ENCODE data around the gene PDCD2L.
"Not testable (repeated sequence)": the region's sequence is repeated elsewhere in the genome, so short reads cannot be mapped to it uniquely, and the experiment has no call there.

PDCD2L gene

DNA sequence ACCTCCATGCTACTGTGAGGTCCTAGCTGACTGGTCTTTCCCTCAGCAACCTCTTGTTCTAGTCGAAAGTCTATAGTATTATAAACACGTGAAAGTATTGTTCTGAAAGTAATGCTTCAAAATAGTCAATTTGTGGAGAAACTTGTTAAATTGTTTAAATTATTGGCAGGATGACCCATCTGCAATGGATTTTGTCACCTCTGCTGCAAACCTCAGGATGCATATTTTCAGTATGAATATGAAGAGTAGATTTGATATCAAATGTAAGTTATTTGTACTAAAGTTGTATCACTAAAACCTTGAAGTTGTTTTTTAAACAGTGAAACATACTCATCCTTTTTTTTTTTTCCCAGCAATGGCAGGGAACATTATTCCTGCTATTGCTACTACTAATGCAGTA, 49.9 kb downstream of the PDCD2L start:
- Mint-ChIP-seq H3K4me3 (no peak overlapping the region), H3K27ac (no peak overlapping the region), H3K4me1 (peaks cover 4% of the 10 kb centered on the region), H3K9me3 (no peaks in the 10 kb centered on the region), H3K36me3 (peaks cover 54% of the 10 kb centered on the region), H3K27me3 (no peaks in the 10 kb centered on the region)
- DNase-seq = no peak
- CTCF ChIA-PET = no interaction called here

DNA sequence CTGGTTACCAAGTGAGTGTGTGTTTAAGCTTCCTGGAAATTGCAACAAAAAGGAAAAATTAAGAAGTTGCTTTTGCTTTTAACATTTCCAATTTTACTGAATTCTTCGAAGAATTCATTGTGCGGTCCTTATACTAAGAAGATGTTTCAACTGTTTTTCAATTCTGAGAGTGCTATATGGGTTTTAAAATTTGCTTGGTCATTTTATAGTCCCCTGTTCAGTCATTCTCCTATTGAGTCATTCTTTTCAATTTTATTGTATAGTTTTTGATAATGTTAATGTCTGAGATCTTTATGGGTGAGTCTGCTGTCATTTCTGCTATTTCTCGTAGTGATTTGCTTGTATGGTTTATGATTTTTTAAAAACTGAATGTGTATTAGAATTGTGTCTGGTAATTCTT, 50.5 kb downstream of the PDCD2L start:
- no peaks in the 10 kb centered on the region for H3K27me3 Mint-ChIP-seq
- H3K4me3 Mint-ChIP-seq = no peak overlapping the region
- peaks cover 54% of the 10 kb centered on the region for H3K36me3 Mint-ChIP-seq
- H3K27ac Mint-ChIP-seq = no peak overlapping the region
- H3K9me3 Mint-ChIP-seq = no peaks in the 10 kb centered on the region
- H3K4me1 Mint-ChIP-seq = peaks cover 4% of the 10 kb centered on the region
- no peak for DNase-seq
- CTCF ChIA-PET = no interaction called here

DNA sequence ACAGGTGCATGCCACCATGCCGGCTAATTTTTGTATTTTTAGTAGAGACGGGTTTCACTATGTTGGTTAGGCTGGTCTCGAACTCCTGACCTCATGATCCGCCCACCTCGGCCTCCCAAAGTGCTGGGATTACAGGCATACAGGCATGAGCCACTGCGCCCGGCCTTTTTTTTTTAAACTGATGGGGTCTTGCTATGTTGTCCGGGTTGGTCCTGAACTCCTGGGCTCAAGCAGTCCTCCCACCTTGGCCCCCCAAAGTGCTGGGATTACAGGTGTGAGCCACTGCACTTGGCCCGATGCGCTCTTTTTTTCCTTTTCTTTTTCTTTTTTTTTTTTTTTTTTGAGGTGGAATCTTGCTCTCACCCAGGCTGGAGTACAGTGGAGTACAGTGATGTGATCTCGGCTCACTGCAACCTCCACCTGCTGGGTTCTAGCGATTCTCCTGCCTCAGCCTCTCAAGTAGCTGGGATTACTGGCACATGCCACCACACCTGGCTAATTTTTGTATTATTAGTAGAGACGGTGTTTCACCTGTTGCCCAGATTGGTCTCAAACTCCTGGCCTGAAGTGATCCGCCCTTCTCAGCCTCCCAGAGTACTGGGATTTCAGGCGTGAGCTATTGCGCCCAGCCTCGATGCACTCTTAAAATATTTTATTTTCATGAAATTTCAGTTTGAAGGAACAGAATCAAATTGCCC, 51.7 kb downstream of the PDCD2L start:
- H3K4me3 Mint-ChIP-seq, H3K27me3 Mint-ChIP-seq, DNase-seq, H3K27ac Mint-ChIP-seq, H3K4me1 Mint-ChIP-seq, CTCF ChIA-PET, H3K9me3 Mint-ChIP-seq: not testable (repeated sequence)
- peaks cover 58% of the 10 kb centered on the region for H3K36me3 Mint-ChIP-seq

DNA sequence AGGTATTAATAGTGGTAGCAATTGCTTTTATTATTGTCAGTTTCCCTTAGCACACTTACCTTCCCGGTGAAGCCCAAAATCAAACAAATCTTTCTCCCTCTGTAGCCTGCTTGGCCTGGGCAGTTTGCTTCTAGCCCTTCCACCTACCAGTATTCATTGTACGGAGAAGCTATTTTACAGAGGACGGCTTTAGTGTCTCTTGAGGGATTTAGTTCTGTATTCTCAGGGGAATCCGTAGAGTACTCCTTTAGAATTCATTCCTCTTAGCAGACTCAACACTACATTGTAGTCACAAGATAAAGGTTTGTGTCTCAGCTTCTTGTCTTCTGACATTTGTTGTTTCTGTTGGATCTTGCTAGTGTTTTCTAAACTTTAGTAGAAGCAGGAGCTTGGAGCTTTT, 53.2 kb downstream of the PDCD2L start:
- H3K27me3 Mint-ChIP-seq = no peaks in the 10 kb centered on the region
- no peak for DNase-seq
- no peaks in the 10 kb centered on the region for H3K9me3 Mint-ChIP-seq
- no peak overlapping the region for H3K4me3 Mint-ChIP-seq
- H3K4me1 Mint-ChIP-seq = peaks cover 4% of the 10 kb centered on the region
- peaks cover 69% of the 10 kb centered on the region for H3K36me3 Mint-ChIP-seq
- no peak overlapping the region for H3K27ac Mint-ChIP-seq
- CTCF ChIA-PET = interaction anchor here (0.6 to 1.2 kb wide), 2 partner anchors 14 to 99 kb away, joined by 3 read pairs; no protein-coding TSS in a partner anchor

DNA sequence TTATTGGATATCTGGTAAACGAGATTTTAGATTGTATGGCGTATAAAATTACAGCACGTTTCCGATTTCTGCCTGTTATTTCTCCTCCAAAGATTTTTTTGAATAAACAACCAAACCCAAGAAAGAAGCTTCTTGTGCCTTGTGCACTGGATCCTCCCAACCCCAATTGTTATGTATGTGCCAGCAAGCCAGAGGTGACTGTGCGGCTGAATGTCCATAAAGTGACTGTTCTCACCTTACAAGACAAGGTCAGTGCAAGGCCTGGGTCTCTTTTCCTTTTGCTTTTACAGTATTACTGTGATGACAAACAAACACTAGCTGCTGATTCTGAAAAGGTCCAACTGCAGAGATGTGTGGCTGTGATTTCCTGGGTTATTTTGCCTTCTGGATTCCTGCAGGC, 54.5 kb downstream of the PDCD2L start:
- CTCF ChIA-PET = interaction anchor here (0.6 kb wide), 1 partner anchor 148 kb away, joined by 5 read pairs; no protein-coding TSS in a partner anchor
- H3K4me3 Mint-ChIP-seq = no peak overlapping the region
- peaks cover 71% of the 10 kb centered on the region for H3K36me3 Mint-ChIP-seq
- no peak for DNase-seq
- no peak overlapping the region for H3K27ac Mint-ChIP-seq
- no peaks in the 10 kb centered on the region for H3K9me3 Mint-ChIP-seq
- H3K4me1 Mint-ChIP-seq = peaks cover 4% of the 10 kb centered on the region
- H3K27me3 Mint-ChIP-seq = no peaks in the 10 kb centered on the region

DNA sequence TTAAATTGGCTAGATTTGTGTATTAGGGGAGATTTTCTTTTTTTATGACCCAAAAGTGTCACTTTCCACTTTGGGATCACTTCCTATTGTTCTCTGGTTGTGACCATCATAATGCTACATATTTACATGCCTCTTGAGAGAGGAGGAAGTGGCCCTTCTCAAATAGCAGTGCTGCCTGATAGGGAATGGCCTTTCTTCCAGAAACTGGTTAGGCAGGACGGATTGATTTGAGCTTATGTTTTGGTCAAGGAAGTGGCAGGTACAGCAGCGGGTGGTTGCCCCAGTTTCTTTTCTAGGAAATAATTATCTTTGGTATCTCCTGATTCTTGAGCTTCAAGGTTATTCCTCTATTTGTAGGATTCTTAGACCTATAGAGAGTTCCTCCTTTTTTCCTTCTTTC, 55.4 kb downstream of the PDCD2L start:
- H3K27ac Mint-ChIP-seq = no peak overlapping the region
- H3K4me1 Mint-ChIP-seq = peaks cover 2% of the 10 kb centered on the region
- no peak for DNase-seq
- H3K27me3 Mint-ChIP-seq = no peaks in the 10 kb centered on the region
- no peaks in the 10 kb centered on the region for H3K9me3 Mint-ChIP-seq
- CTCF ChIA-PET = no interaction called here
- H3K4me3 Mint-ChIP-seq = no peak overlapping the region
- H3K36me3 Mint-ChIP-seq = peaks cover 68% of the 10 kb centered on the region

DNA sequence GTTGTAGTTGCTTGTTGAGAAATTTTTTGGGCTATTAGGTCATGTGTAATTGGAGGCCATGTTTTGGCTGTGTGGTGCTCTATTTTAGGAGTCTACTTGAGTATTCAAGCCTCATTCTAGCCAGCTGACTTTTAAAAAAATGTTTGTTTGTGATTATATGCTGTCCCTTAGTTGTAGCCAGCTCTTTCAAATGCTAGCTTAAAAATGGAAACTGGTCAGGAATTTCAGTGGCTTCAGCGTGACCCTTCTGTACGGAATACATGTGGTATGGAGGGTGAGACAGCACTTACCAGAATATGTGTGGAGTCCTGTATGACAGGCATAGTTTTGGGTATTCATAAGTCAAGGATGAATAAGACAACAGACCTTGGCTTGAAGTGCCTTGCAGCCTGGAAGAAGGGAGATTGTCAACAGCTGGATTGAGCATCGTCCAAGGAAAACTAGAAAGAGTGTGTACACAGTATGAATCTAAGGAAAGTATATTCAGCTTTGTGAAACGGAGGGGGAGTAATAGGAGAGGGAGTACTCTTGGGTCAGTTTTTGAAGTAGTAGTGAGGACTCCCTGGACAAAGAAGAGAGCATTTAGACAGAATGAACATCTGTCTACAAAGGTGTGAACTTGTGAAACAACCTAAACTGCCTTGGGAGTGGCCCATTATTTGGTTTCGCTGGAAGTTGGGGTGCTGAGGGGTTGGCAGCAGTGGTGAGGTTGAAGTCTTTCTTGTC, 57.3 kb downstream of the PDCD2L start:
- no peak overlapping the region for H3K4me3 Mint-ChIP-seq
- peaks cover 77% of the 10 kb centered on the region for H3K36me3 Mint-ChIP-seq
- DNase-seq = no peak
- no peaks in the 10 kb centered on the region for H3K27me3 Mint-ChIP-seq
- H3K27ac Mint-ChIP-seq = no peak overlapping the region
- H3K9me3 Mint-ChIP-seq = no peaks in the 10 kb centered on the region
- CTCF ChIA-PET = no interaction called here
- peaks cover 2% of the 10 kb centered on the region for H3K4me1 Mint-ChIP-seq

DNA sequence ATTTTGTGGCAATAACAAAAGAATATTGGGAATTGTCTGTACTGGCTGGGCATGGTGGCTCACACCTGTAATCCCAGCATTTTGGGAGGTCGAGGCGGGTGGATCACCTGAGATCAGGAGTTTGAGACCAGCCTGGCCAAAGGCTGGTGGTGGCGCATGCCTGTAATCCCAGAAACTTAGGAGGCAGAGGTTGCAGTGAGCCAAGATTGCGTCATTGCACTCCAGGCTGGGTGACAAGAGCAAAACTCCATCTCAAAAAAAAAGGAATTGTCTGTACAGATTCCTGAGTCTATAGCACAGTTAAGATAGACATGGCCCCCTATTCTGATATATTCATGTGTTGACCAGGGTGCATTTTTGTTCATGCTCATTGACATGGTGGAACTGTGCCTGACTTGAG, 60.6 kb downstream of the PDCD2L start:
- H3K4me1 Mint-ChIP-seq, CTCF ChIA-PET, H3K4me3 Mint-ChIP-seq, H3K9me3 Mint-ChIP-seq, H3K27ac Mint-ChIP-seq, DNase-seq, H3K27me3 Mint-ChIP-seq: not testable (repeated sequence)
- H3K36me3 Mint-ChIP-seq = peaks cover 74% of the 10 kb centered on the region

DNA sequence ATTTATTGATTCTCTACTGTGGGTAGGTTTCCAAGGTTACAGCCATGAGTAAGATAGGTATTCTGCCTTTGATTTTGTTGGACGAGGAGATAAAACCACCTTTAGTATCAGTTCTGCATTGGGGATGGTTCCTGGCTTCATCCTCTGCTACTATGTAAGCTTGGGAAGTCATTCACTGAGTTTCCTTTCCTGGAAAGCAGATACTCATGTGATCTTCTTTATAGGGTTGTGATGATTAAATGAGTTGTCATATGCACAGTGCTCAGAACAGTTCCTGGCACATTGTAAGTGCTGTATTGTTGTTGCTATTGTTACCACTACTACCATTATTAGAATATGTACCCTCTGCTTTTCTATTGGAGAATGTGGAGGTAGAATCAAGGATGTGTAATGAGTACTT, 64.2 kb downstream of the PDCD2L start:
- no peaks in the 10 kb centered on the region for H3K4me1 Mint-ChIP-seq
- no peaks in the 10 kb centered on the region for H3K9me3 Mint-ChIP-seq
- DNase-seq = no peak
- CTCF ChIA-PET = no interaction called here
- no peaks in the 10 kb centered on the region for H3K27me3 Mint-ChIP-seq
- H3K27ac Mint-ChIP-seq = no peak overlapping the region
- H3K36me3 Mint-ChIP-seq = peaks cover 66% of the 10 kb centered on the region
- H3K4me3 Mint-ChIP-seq = no peak overlapping the region

DNA sequence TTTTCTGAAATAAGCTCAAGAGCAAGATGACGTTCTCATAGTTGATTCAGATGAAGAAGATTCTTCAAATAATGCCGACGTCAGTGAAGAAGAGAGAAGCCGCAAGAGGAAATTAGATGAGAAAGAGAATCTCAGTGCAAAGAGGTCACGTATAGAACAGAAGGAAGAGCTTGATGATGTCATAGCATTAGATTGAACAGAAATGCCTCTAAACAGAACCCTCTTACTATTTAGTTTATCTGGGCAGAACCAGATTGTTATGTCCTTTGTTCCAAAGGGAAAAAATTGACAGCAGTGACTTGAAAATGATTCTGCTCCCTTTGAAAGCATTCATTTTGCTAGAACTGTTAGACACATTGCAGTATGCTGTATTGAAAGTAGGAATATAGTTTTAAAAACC, 64.8 kb downstream of the PDCD2L start:
- H3K4me1 Mint-ChIP-seq, H3K27ac Mint-ChIP-seq, DNase-seq, CTCF ChIA-PET, H3K9me3 Mint-ChIP-seq, H3K27me3 Mint-ChIP-seq, H3K4me3 Mint-ChIP-seq: not testable (repeated sequence)
- H3K36me3 Mint-ChIP-seq = peaks cover 63% of the 10 kb centered on the region

DNA sequence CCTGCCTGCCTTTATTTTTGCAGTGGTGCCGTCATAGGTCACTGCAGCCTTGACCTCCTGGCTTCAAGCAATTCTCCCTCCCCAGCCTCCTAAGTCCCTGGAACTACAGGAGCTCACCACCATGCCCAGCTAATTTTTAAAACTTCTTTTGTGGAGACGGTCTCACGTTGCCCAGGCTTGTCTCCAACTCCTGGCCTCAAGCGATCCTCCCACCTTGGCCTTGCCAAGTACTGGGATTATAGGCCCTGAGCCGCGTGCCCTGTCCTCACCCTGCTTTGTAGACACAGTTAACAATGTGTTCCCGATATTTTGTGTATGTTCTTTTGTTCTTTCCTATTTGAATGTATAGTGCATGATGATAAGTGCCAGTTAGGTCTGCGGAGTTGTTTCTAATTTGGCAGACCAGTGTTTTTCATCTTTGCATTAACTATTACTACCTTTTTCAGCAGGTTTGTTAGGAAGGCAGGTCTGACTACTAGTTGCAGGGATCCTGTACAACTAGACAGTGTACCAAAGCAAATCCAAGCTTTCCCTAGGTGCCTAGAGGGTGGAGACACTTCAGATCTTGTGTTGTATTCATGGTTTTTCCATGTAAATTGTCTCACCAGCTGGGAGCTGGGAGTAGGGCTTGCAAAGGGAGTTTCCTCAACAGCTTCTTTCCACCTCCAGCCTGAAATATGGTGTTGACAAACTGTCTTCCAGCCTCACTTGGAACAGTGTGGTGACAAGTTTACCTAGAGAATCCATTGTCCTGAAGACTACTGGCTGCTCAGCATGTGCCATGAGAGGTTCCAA, 67.9 kb downstream of the PDCD2L start:
- CTCF ChIA-PET = interaction anchor here (1.2 kb wide), 1 partner anchor 15 kb away, joined by 3 read pairs; no protein-coding TSS in a partner anchor
- H3K27ac Mint-ChIP-seq = peak overlapping the region; percentile 67

DNA sequence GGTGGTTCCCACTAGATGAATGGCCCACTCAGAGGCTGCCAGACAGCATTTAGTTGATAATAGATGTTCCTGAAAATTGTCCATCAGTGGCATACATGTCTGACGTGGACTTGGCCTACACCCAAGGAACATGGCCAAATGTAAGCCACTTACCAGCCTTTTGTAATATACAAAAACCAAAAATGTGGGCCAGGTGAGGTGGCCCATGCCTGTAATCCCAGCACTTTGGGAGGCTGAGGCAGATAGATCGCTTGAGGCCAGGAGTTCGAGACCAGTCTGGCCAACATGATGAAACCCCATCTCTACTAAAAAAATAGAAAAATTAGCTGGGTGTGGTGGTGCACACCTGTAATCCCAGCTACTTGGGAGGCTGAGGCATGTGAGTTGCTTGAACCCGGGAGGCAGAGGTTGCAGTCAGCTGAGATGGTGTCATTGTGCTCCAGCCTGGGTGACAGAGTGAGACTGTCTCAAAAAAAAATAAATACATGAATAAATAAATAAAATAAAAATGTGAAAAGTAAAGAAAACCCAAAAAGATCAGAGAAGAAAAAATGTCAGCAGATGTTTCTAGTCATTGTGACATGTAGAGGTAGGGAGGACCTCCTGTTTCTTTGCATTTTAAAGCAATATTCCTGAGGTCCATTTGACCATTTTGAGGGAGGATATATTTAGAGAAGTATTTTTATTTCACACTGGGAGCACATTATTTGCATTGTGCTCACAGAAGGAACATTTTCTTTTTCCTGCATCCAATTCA, 70.2 kb downstream of the PDCD2L start:
- no peak for DNase-seq
- Mint-ChIP-seq H3K36me3 (peaks cover 31% of the 10 kb centered on the region), H3K27me3 (peaks cover 13% of the 10 kb centered on the region), H3K4me3 (no peak overlapping the region), H3K4me1 (no peaks in the 10 kb centered on the region), H3K27ac (no peak overlapping the region), H3K9me3 (no peaks in the 10 kb centered on the region)
- CTCF ChIA-PET = no interaction called here

More for the DNA sequence above, 67.9 kb downstream of the PDCD2L start:
- peaks cover 44% of the 10 kb centered on the region for H3K36me3 Mint-ChIP-seq
- no peaks in the 10 kb centered on the region for H3K27me3 Mint-ChIP-seq
- H3K4me1 Mint-ChIP-seq = no peaks in the 10 kb centered on the region
- no peak for DNase-seq
- no peak overlapping the region for H3K4me3 Mint-ChIP-seq
- H3K9me3 Mint-ChIP-seq = no peaks in the 10 kb centered on the region

DNA sequence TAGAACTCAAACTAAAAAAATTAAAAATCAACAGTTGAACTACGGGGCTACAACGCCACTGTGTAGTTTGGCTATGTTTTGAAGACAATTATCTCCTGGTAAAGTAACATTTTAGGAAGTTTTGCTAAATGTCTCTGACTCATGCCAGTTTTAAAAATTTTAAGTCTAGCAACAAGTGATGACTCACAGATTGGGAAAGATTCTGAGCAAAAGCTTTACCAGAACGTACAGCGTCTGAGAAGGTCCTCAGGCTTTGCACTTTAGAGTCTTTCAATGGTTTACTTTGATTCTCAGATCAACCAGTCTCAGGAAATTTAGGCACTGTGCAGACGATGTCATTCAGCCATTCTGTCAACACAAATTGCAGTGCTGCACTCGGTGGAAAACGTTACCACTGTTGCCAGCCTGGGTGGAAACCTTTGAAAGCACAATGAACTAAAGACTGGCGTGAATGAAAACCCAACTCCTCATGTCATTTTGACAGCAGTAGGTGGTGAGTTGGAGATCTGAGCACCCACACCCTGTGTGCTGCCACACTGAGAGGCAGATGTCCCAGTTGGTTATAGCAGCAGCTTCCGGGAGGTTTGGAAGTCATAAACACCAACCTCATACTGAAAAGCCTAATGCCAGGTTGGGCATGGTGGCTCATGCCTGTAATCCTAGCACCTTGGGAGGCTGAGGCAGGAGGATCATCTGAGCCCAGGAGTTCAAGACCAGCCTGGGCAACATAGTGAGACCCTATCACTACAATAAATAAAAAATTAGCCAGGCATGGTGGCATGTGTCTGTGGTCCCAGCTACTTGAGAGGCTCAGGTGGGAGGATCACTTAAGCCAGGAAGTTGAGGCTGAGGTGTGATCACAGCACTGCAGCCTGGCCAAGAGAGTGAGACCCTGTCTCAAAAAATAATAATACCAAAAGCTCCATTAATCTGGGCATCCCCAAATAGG, 71.1 kb downstream of the PDCD2L start:
- no peak for DNase-seq
- peaks cover 22% of the 10 kb centered on the region for H3K27me3 Mint-ChIP-seq
- H3K27ac Mint-ChIP-seq = no peak overlapping the region
- CTCF ChIA-PET = interaction anchor here (1.6 kb wide), 1 partner anchor 25 kb away, joined by 7 read pairs; no protein-coding TSS in a partner anchor
- H3K9me3 Mint-ChIP-seq = no peaks in the 10 kb centered on the region
- H3K36me3 Mint-ChIP-seq = peaks cover 26% of the 10 kb centered on the region
- no peak overlapping the region for H3K4me3 Mint-ChIP-seq
- H3K4me1 Mint-ChIP-seq = no peaks in the 10 kb centered on the region

All from activated naive CD4-positive, alpha-beta T cell treated with anti-CD3 and anti-CD28 coated beads, Interleukin-2, amount 10 ng/mL, durations not matched to agents 7 days and 5 days (primary cell).